ENCODE results near the gene MCF2L. TPM values are rescaled to one million over a fixed set of nuclear protein-coding genes. Genes with fewer than 3 reads are reported as not detected.

The MCF2L gene
- total RNA-seq, 1 experiment from 2014 or later = not detected

DNA sequence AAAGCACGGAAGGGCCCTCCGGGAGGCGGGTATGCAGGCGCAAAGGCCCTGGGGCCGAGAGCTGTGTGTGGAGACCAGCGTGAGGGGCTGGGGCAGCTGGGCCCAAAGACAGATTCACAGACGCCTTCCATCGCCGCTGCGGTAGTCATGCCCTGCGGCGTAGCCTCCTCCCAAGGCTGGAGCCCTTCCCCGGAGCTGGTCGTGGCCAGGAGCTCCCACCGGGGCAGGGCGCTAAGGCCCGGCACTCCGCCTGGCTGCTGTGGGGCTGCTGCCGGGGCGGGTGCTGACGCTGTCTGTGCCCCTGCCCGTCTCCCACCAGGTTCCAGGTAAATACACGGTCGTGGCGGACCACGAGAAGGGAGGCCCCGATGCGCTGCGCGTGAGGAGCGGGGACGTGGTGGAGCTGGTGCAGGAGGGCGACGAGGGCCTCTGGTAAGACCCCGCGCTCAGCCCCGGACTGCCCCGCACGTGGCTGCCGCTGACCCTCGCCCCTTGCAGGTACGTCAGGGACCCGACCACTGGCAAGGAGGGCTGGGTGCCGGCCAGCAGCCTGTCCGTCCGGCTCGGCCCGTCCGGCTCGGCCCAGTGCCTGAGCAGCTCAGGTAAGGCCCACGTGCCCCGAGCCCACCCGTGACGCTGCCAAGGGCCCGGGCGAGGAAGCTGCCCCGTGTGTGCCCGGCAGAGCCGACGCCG is 127.2 kb downstream of the MCF2L start:
- Mint-ChIP-seq H3K9me3 (ENCODE audit: unreplicated experiment) (no peaks in the 10 kb centered on the region), H3K27me3 (ENCODE audit: insufficient read depth, unreplicated experiment) (peaks cover 20% of the 10 kb centered on the region), H3K4me1 (ENCODE audit: insufficient read depth, unreplicated experiment) (no peaks in the 10 kb centered on the region), H3K36me3 (ENCODE audit: insufficient read depth, unreplicated experiment) (no peaks in the 10 kb centered on the region), H3K4me3 (ENCODE audit: unreplicated experiment) (no peak overlapping the region), H3K27ac (ENCODE audit: low read depth, unreplicated experiment) (no peak overlapping the region)
- BruUV-seq (replicated peaks) = no TSS peak
- no peak for TF ChIP-seq CTCF (IDR thresholded peaks at IDR 0.05; ENCODE audit: unreplicated experiment)
- POLR2A ChIA-PET = interaction anchor here (1.1 kb wide), 1 partner anchor 35 kb away, joined by 3 read pairs; no protein-coding TSS in a partner anchor
- DNase-seq (ENCODE audit: unreplicated experiment) = no peak
- intact Hi-C loops (cut with micrococcal nuclease) = no loop called here
- CTCF ChIA-PET = no interaction called here

DNA sequence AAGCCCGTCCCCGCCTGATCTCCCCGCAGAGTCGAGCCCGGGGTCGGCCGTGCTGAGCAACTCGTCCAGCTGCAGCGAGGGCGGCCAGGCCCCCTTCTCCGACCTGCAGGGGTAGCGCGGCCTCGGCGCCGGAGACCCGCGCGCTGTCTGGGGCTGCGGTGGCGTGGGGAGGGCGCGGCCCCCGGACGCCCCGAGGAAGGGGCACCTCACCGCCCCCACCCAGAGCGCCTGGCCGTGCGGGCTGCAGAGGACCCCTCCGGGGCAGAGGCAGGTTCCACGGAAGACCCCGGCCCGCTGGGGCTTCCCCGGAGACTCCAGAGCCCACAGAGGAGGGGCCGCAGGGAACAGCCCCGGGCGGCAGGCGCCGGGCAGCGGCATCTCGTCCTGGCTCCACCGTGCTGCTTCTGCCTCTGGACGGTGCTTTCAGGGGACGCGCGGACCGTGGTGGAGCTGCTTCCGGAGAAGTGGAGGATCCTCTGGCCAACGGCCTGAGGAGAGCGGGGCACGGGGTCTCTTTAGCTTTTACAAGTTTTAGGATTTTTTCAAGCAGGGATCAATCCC is 127.8 kb downstream of the MCF2L start:
- Mint-ChIP-seq H3K27ac (ENCODE audit: low read depth, unreplicated experiment) (no peak overlapping the region), H3K9me3 (ENCODE audit: unreplicated experiment) (no peaks in the 10 kb centered on the region), H3K36me3 (ENCODE audit: insufficient read depth, unreplicated experiment) (no peaks in the 10 kb centered on the region), H3K4me1 (ENCODE audit: insufficient read depth, unreplicated experiment) (no peaks in the 10 kb centered on the region), H3K27me3 (ENCODE audit: insufficient read depth, unreplicated experiment) (peaks cover 17% of the 10 kb centered on the region), H3K4me3 (ENCODE audit: unreplicated experiment) (no peak overlapping the region)
- ChIA-PET CTCF (no interaction called here), POLR2A (interaction anchor here (1.1 kb wide), 1 partner anchor 35 kb away, joined by 3 read pairs; no protein-coding TSS in a partner anchor)
- no peak for DNase-seq (ENCODE audit: unreplicated experiment)
- TF ChIP-seq CTCF (IDR thresholded peaks at IDR 0.05; ENCODE audit: unreplicated experiment) = no peak
- intact Hi-C loops (cut with micrococcal nuclease) = no loop called here
- no TSS peak for BruUV-seq (replicated peaks)

DNA sequence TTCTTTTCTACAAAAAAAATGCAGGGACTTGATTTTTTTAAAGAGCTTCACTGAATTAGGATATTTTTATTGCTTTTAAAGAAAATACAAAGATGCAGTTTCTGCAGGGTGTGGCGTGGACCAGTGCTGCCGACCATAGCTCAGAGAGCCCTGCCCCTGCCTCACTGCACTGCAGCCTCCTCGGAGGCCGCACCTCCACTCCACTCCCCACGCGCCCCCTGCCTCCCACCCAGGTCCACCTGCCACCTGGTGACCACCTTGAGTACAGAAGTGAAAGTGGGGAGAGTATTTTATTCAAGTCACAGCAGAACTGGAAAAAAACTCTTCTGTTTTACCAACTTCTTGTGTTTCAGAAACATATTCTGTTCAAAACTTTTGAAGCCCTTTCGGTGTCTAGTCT is 128.6 kb downstream of the MCF2L start:
- CTCF ChIA-PET = no interaction called here
- Mint-ChIP-seq H3K27me3 (ENCODE audit: insufficient read depth, unreplicated experiment) (peaks cover 17% of the 10 kb centered on the region), H3K4me3 (ENCODE audit: unreplicated experiment) (no peak overlapping the region), H3K27ac (ENCODE audit: low read depth, unreplicated experiment) (no peak overlapping the region), H3K9me3 (ENCODE audit: unreplicated experiment) (no peaks in the 10 kb centered on the region), H3K4me1 (ENCODE audit: insufficient read depth, unreplicated experiment) (no peaks in the 10 kb centered on the region), H3K36me3 (ENCODE audit: insufficient read depth, unreplicated experiment) (no peaks in the 10 kb centered on the region)
- POLR2A ChIA-PET = no interaction called here
- no peak for DNase-seq (ENCODE audit: unreplicated experiment)
- intact Hi-C loops (cut with micrococcal nuclease) = no loop called here
- BruUV-seq (replicated peaks) = no TSS peak
- no peak for TF ChIP-seq CTCF (IDR thresholded peaks at IDR 0.05; ENCODE audit: unreplicated experiment)

GRCh38 chr13:113098162-113098732 is 129.2 kb downstream of the MCF2L start:
- Mint-ChIP-seq H3K27ac (ENCODE audit: low read depth, unreplicated experiment) (no peak overlapping the region), H3K9me3 (ENCODE audit: unreplicated experiment) (no peaks in the 10 kb centered on the region), H3K36me3 (ENCODE audit: insufficient read depth, unreplicated experiment) (no peaks in the 10 kb centered on the region), H3K4me3 (ENCODE audit: unreplicated experiment) (no peak overlapping the region), H3K4me1 (ENCODE audit: insufficient read depth, unreplicated experiment) (no peaks in the 10 kb centered on the region), H3K27me3 (ENCODE audit: insufficient read depth, unreplicated experiment) (peaks cover 17% of the 10 kb centered on the region)
- intact Hi-C loops (cut with micrococcal nuclease) = no loop called here
- DNase-seq (ENCODE audit: unreplicated experiment) = no peak
- no peak for TF ChIP-seq CTCF (IDR thresholded peaks at IDR 0.05; ENCODE audit: unreplicated experiment)
- ChIA-PET CTCF (no interaction called here), POLR2A (no interaction called here)
- BruUV-seq (replicated peaks) = no TSS peak
